Fibroblast of lung (primary cell): ENCODE measurements around the gene SEC14L6.

Experiments
- CTCF ChIP-seq, 2 donors: IDR thresholded peaks in 1 of 2; conservative IDR thresholded peaks in 1 of 2; 1 replicate in 1 of 2; 2 replicates in 1 of 2; pipeline ENCODE4 v1.5.1; 2011 to 2012; ENCODE audit warnings: low read length in 2 of 2, control low read depth in 1 of 2, inconsistent platforms in 1 of 2, low read depth in 1 of 2, mild to moderate bottlenecking in 1 of 2
- EZH2 ChIP-seq: IDR thresholded peaks from 2 replicates; pipeline ENCODE4 v1.5.1; 2012; ENCODE audit warnings: low read length, control low read depth, mild to moderate bottlenecking; ENCODE audit errors: missing control alignments

- TF ChIP-seq CTCF (conservative IDR thresholded peaks at IDR 0.05 in 1 of 2, IDR thresholded peaks at IDR 0.05 in 1 of 2; ENCODE audit: low read depth in 1 of 2, low read length in 2 of 2) (no peak), EZH2 (no peak)
Observed at GRCh38 chr22:30526656-30527055, 19.9 kb downstream of the SEC14L6 start.
